Measurements from ENCODE around the gene TP53BP2. TPM values are rescaled to one million over a fixed set of nuclear protein-coding genes. Genes with fewer than 3 reads are reported as not detected.

The TP53BP2 gene
- total and polyA plus RNA-seq, 2 experiments from 2014 or later = 36.8 to 93.5 TPM

DNA sequence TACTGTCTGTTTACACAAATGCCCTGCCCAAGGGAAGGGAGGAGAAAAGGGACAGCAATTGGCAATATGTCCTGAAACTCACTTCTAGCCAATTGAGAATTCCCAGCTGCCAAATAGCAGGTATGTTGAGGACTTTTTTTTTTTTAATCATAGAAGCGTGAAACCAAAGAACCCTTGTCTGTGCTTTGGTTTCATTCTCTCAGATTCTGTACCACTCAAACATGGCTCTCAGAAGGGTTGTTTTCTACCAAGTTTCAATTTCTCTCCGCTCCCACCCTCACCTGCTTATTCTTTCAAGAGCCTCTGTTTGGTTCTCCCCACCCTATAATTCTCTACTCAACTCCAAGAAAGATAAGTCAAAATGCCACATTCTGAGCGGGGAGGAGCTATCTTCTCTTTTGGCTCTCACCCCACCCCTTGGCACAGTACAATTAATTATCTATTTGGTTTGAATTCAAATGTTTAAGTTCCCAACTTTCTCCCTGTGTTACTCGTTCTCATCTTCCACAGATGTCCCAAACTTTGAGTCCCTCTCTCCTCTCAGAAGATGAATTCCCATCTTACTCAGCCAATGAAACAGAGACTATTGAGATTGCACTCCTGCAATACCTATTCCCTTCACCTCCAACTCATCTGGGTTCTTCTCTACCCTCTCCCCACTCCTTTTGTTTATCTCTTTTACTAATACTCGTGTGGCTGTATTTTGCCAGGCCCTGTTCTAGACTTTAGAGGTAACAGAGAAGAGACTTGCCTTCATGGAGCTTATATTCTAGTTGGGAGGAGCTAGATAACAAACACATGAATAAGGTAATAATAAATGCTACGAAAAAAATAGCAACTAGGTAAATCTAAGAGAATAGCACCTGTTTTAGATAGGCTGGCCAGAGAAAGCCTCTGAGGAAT is 3.9 kb upstream of the TP53BP2 start:
- no peaks in the 10 kb centered on the region for H3K36me3 ChIP-seq
- DNase-seq (ENCODE audit: low read depth in 1 of 2, low spot score in 1 of 2) = no peak
- H3K9me3 ChIP-seq (ENCODE audit: low read depth) = no peaks in the 10 kb centered on the region
- H3K4me3 ChIP-seq = no peak overlapping the region
- TF ChIP-seq, protein P1, sequence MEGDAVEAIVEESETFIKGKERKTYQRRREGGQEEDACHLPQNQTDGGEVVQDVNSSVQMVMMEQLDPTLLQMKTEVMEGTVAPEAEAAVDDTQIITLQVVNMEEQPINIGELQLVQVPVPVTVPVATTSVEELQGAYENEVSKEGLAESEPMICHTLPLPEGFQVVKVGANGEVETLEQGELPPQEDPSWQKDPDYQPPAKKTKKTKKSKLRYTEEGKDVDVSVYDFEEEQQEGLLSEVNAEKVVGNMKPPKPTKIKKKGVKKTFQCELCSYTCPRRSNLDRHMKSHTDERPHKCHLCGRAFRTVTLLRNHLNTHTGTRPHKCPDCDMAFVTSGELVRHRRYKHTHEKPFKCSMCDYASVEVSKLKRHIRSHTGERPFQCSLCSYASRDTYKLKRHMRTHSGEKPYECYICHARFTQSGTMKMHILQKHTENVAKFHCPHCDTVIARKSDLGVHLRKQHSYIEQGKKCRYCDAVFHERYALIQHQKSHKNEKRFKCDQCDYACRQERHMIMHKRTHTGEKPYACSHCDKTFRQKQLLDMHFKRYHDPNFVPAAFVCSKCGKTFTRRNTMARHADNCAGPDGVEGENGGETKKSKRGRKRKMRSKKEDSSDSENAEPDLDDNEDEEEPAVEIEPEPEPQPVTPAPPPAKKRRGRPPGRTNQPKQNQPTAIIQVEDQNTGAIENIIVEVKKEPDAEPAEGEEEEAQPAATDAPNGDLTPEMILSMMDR (IDR thresholded peaks at IDR 0.05; ENCODE audit: low read depth, low read length) = no peak
- no peaks in the 10 kb centered on the region for H3K4me1 ChIP-seq (ENCODE audit: low read depth)
- no peaks in the 10 kb centered on the region for H3K27me3 ChIP-seq
- H3K27ac ChIP-seq = no peak overlapping the region

DNA sequence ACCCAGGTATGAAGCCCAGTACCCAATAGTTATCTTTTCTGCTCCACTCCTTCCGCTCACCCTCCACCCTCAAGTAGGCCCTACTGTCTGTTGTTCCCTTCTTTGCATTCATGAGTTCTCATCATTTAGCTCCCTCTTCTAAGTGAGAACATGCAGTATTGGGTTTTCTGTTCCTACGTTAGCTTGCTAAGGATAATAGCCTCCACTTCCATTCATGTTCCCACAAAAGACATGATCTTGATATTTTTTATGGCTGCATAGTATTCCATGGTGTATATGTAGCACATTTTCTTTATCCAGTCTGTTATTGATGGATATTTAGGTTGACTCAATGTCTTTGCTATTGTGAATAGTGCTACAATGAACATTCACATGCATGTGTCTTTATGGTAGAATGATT is 2.8 kb upstream of the TP53BP2 start:
- TF ChIP-seq, protein P1 (IDR thresholded peaks at IDR 0.05; ENCODE audit: low read depth, low read length) = no peak
- no peak overlapping the region for H3K27ac ChIP-seq
- no peak for DNase-seq (ENCODE audit: low read depth in 1 of 2, low spot score in 1 of 2)
- no peak overlapping the region for H3K4me3 ChIP-seq
- peaks cover 9% of the 10 kb centered on the region for H3K4me1 ChIP-seq (ENCODE audit: low read depth)
- no peaks in the 10 kb centered on the region for H3K36me3 ChIP-seq
- no peaks in the 10 kb centered on the region for H3K9me3 ChIP-seq (ENCODE audit: low read depth)
- no peaks in the 10 kb centered on the region for H3K27me3 ChIP-seq

DNA sequence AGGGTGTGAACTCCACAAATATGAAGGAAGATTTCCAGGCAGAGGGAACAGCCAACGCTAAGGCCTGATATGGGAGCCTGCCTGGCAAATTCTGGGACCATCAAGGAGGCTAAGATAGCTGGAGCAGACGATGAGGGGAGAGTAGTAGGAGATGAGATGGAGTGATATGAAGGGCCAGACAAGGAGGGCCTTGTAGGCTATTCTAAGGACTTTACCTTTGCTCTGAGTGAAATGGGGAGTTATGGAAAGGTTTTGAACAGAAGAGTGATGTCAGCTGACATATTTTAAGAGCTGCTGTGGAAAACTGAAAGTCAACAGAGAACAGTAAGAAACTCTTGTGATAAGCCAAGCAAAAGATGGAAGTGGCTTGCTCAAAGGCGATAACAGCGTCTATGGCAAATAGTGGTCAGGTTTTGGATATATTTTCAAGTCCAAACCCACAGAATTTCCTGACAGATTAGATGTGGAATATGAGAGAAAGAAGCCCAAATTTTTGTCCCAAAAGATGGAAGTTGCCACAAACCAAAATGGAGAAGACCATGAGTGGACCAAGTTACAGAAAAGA is 2.1 kb upstream of the TP53BP2 start:
- no peak overlapping the region for H3K4me3 ChIP-seq
- H3K4me1 ChIP-seq (ENCODE audit: low read depth) = peaks cover 13% of the 10 kb centered on the region
- H3K9me3 ChIP-seq (ENCODE audit: low read depth) = no peaks in the 10 kb centered on the region
- no peaks in the 10 kb centered on the region for H3K27me3 ChIP-seq
- TF ChIP-seq, protein P1 (IDR thresholded peaks at IDR 0.05; ENCODE audit: low read depth, low read length) = no peak
- H3K36me3 ChIP-seq = no peaks in the 10 kb centered on the region
- H3K27ac ChIP-seq = no peak overlapping the region
- DNase-seq (ENCODE audit: low read depth in 1 of 2, low spot score in 1 of 2) = no peak

DNA sequence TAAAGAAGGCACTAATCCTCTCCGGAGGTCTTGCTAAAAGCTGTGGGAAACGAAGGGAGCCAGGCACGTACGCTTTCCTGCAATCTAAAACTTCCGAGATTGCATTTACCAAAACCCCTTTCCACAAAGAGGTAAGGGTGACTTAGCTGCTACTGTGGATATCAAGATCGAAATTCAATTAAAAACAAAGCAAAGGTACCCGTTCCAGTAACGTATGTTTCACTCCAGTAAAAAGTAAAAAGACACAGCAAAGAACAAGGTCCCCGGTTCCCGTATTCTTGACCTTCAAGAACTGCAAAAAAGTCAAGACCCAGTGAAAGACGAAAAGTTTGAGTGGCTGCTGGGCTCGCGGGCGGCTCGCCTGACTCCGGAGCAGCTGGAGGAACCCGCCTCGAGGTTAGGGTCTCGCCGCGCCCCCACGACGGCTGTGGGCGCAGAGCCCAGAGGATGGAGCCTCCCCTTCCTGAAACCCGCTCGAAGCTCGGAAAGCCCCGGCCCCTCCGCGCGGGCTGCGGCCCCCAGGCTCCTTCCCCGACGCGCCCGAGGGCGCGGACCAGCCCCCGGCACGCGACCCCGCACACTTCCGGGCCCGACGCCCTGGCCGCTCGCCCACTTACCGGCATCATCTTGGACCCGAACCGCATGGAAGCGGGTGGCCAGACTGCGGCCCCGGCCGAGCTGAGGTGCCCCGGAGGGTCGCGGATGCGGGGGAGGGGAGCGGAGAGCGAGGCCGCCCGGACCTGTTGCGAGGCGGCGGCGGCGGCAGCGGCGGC is 524 bp downstream of the TP53BP2 start:
- TF ChIP-seq, protein P1 (IDR thresholded peaks at IDR 0.05; ENCODE audit: low read depth, low read length) = no peak
- peak; percentile 65 to 76 for DNase-seq (ENCODE audit: low read depth in 1 of 2, low spot score in 1 of 2)
- peak overlapping the region; percentile 98 for H3K27ac ChIP-seq

DNA sequence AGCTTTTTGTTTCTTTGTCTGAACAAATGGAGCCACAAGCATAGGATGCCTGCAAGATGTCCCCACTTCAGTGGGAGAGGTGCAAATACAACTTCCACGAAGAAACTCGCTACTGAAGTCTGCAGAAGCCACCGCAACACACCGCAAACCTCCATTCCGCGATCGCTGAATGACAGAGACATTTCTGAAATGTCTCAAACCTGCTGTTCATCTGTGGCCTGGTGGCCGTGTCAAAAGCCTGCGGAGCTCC is 1.0 kb downstream of the TP53BP2 start:
- Histone ChIP-seq H3K36me3 (no peaks in the 10 kb centered on the region), H3K4me1 (ENCODE audit: low read depth) (peaks cover 36% of the 10 kb centered on the region), H3K9me3 (ENCODE audit: low read depth) (no peaks in the 10 kb centered on the region), H3K27me3 (no peaks in the 10 kb centered on the region), H3K4me3 (peak overlapping the region; percentile 98), H3K27ac (peak overlapping the region; percentile 98)
- peak; percentile 16 to 46 for DNase-seq (ENCODE audit: low read depth in 1 of 2, low spot score in 1 of 2)
- TF ChIP-seq, protein P1 (IDR thresholded peaks at IDR 0.05; ENCODE audit: low read depth, low read length) = no peak

More for the DNA sequence above, 524 bp downstream of the TP53BP2 start:
- no peaks in the 10 kb centered on the region for H3K36me3 ChIP-seq
- no peaks in the 10 kb centered on the region for H3K27me3 ChIP-seq
- H3K4me3 ChIP-seq = peak overlapping the region; percentile 98
- H3K9me3 ChIP-seq (ENCODE audit: low read depth) = no peaks in the 10 kb centered on the region
- H3K4me1 ChIP-seq (ENCODE audit: low read depth) = peaks cover 33% of the 10 kb centered on the region

All from cardiac muscle cell (in vitro differentiated cells and primary cell).